Dermis microvascular lymphatic vessel endothelial cell (primary cell): ENCODE results near the gene TMEM97. TPM values are rescaled to one million over a fixed set of nuclear protein-coding genes. Genes with fewer than 3 reads are reported as not detected.

ENCODE experiments used
- DNase-seq, 2 donors: peaks; one replicate each; pipeline versions ENCODE4 v3.0.0 to v3.0.0-alpha.2; 2010; ENCODE audit warnings: low read depth in 2 of 2
- total RNA-seq: library from RNA; depleted of rRNA; stranded (reverse); fragments of >200 nt; gene quantifications from 2 replicates; pipeline ENCODE4 v1.2.1, GENCODE V29; 2014

The TMEM97 gene
- total RNA-seq, 1 donor from 2014 or later, result 32.0 TPM

- no peak for DNase-seq
Measured at GRCh38 chr17:28317099-28317965, 1.7 kb upstream of the TMEM97 start.

GRCh38 chr17:28317966-28318758, 838 bp upstream of the TMEM97 start:
- no peak for DNase-seq

GRCh38 chr17:28319598-28319935, 567 bp downstream of the TMEM97 start:
- no peak for DNase-seq

DNA sequence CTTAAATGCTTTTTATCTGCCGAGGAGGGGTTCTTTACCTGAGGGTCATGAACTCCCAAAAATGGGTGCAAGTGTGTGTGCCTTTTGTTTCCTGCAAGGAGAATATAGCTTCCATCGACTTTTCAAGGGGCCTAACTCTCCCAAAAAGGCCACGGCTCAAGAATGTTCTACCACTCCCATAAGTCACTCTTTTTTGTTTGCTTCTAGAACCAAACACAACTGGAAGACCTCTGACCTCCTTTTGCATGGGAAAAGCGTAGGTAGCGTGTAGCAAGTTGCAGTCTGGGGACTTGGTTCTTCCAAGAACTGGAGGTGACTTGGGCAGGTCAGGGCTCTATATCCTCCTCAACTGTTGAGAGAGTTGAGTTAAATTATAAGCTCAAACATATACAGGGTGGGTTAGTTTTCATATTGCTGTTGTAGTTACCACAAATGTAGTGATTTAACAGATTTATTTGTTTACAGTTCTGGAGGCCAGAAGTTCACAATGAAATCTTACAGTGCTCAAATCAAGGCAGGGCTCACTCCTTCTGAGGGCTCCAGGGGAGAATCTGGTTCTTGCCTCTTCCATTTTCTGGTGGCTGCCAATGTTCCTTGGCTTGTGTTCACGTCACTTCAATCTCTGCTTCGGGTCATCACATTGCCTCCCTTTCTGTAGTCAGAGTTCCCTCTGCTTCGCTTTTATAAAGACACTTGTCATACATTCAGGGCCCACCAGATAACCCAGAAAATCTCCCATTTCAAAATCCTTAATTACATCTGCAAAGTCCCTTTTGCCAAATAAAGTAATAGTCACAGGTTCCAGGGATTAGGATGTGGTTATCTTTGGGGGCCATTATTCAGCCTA, 1.4 kb downstream of the TMEM97 start:
- no peak for DNase-seq

DNA sequence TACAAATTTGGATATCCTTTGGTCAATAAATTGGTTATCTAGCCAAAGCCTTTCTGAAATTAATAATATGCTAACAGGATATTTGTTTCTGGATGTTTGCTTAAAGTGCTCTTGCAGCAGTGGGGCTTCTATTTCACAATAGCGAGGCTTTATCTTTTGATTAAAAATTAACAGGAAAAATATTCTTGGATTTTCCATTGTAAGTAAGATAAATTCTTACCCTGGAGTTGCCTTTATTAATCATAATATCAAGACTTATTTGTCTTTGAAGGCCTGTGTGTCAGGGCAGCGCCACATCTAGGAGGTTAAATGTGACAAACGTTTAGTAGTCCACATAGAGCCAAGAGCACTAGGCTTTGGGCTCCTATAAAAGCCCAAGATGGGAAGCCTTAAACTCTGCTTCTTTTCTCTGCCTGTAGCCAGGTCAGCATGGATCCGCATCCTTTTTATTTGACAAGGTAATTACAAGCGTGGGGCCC, 5.3 kb downstream of the TMEM97 start:
- no peak for DNase-seq

DNA sequence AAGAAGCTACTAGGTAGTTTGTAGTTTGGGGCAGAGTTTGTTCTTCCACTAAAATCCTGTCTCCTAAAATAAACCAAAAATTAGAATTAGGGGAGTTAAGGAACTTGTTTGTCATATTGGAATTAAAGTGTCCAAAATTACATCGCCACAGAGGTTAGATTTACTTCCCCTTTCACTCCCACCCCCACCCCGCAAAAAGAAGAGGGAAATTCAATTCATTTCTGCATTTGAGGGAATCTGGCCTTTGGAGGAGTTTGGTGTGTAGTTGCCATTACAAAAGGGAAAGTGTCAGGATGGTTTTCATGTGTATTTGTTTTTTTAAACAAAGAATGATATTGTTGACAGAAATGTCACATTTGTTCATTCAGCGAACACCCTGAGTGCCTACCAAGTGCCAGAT, 5.8 kb downstream of the TMEM97 start:
- no peak for DNase-seq

DNA sequence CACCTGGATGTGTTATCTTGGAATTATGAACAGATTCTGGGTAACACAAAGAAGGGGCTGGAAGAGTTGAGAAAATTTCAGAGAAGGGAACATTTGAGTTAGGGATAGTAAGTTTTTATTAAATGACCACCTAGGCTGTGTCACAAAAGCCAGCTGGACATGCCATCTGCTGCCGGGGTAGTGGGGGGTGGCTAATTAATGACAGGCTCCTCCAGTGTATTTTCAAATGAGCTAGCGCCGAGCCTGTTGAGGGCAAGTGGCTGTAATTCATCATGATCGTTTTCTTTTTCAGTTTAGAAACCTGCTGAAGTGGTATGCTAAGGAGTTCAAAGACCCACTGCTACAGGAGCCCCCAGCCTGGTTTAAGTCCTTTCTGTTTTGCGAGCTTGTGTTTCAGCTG, 6.2 kb downstream of the TMEM97 start:
- DNase-seq, result no peak

GRCh38 chr17:28326114-28326513, 7.1 kb downstream of the TMEM97 start:
- no peak for DNase-seq

GRCh38 chr17:28327031-28327607, 8.1 kb downstream of the TMEM97 start:
- no peak for DNase-seq

- no peak for DNase-seq
Measured at GRCh38 chr17:28327709-28328108, 8.7 kb downstream of the TMEM97 start.

DNA sequence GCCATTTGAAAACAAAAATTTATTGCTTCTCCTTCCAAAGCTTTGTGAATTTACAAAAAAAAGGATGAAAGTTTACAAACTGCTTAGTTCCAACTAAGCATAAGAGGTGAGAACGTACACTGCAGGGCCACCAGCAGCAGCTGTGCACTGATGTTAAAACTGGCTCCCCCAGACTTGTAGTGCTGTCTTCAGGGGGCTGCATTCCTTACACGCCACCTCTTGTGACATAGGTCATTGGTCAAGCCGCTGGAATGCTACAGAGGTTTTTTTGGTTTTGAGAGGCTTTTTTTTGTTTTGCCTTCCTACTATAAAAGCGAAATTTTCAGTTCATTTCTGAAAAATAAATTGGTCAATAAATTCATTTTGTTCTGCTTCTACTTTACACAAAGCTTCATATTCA, 9.3 kb downstream of the TMEM97 start:
- DNase-seq, result no peak

GRCh38 chr17:28330671-28331070, 11.7 kb downstream of the TMEM97 start:
- no peak for DNase-seq

DNA sequence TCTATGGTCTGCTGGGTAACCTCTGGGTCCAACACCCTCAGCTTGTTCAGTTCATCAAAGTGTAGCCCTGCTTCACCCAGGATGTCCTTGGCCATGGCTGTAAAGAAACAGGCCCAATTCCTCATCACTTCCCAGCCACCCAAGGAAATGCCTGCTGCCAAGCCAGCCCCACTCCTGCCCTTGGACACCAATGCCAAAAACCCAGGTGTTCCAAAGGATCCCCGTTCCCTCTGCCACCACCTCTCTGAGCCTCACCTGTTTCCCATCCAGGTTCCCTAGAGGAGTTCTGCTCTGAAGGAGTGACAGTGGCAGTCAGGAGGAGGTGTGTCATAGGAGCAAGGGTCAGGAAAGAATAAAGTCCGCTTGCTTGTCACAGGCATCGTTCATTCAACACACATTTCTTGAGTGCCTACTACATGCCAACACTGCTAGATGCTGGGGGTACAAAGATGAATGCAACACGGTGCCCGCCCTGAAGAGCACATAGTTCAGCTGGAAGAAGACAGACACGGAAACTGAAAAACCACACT, 13.0 kb downstream of the TMEM97 start:
- no peak for DNase-seq

- DNase-seq, result no peak
Measured at GRCh38 chr17:28333083-28333746, 14.2 kb downstream of the TMEM97 start.

GRCh38 chr17:28334171-28334570, 15.2 kb downstream of the TMEM97 start:
- no peak for DNase-seq

DNA sequence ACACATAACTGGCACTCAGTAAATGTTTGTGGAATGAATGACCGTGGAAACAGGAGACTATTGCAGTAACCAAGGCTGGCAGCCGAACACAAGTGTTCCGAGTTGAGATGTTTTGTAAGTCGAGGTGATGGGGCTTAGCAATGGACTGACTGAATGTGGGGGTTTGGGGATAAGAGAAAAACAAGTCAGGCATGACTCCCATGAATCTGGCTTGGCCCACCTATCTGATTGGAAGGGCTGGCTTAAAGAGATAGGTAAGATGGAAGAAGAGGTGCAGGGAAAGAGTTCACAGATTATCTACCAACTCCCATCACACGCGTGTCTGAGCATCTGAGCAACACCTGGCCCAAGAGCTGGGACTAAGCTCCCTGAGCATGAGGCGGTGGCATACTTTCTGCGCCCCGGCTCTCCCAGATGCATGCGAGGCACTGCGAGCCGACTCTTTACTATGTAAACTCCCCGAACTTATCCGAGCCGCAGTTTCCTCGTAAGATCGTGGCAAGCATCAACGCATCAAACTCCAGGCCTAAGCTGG, 15.7 kb downstream of the TMEM97 start:
- DNase-seq, result no peak

DNA sequence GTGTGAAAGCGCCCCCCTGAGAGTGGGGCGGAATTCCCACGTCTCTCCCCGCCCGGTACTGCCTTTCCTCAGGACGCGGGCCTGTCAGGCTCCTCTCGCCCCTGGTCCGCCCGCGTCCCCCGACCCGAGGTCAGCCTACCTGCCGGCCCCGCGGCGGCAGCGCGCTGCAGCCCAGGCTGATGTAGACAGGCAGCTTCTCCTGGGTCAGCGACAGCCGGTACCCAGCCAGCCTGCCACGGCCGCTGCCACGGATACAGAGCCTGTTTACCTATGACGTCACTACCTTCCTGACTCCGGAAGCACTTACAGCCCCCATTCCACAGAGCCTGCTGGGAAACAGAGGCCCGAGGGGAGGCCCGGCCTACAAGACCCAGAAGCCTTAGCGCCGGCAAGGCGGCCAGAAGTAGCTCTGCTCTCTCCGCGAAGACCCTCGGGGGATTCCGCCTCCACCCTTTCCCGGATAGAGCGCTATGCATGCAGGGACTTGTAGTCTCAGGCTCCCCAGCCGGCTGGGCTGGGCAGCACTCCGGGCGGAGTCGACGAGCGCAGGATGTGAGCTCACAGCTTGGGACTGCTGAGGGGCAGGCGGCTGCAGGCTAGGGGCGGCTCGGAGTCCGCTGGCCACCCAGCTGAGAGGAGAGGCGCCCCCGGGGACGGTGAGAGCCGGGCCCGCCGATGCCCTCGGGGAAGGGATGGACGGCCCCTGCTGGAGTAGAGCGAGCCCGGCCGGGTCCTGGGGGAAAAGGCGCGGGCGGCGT, 16.4 kb downstream of the TMEM97 start, which contains the start of the genes IFT20 and TNFAIP1:
Gene IFT20 (minus strand): TSS at position 272 of the 758 bp plus-strand sequence. CDS start 3,487 bp downstream, outside the sequence.
Gene TNFAIP1 (plus strand): TSS at position 561 of the 758 bp plus-strand sequence. CDS start 3,761 bp downstream, outside the sequence.
- DNase-seq, result peak; percentile 100

- peak; percentile 95 to 98 for DNase-seq
Measured at GRCh38 chr17:28335959-28336871, 17.2 kb downstream of the TMEM97 start.
